Adrenal gland (tissue), 12 donors: Measurements from ENCODE around the gene PKNOX2. TPM values are rescaled to one million over a fixed set of nuclear protein-coding genes. Genes with fewer than 3 reads are reported as not detected.

Experiments used
- DNase-seq, 7 donors: peaks; one replicate each; pipeline ENCODE4 v3.0.0-alpha.2; 2019 to 2020
- H3K27ac ChIP-seq, 5 donors: fragments of 200-600 bp; sonication (generic) in 4 of 5; 1 replicate in 3 of 5; 2 replicates in 2 of 5; pipeline versions ENCODE4 v1.5.1 to v1.8.0; 2016 to 2020; ENCODE audit warnings: mild to moderate bottlenecking in 1 of 5
- H3K27me3 ChIP-seq: fragments of 200-600 bp; 2 replicates; pipeline ENCODE4 v1.8.0; 2021
- H3K36me3 ChIP-seq, 2 donors: fragments of 200-600 bp; replicated peaks in 1 of 2; 1 replicate in 1 of 2; 2 replicates in 1 of 2; pipeline versions ENCODE4 v1.5.1 to v1.8.0; 2018 to 2022
- H3K4me1 ChIP-seq, 2 donors: fragments of 200-600 bp; replicated peaks in 1 of 2; 1 replicate in 1 of 2; 2 replicates in 1 of 2; pipeline versions ENCODE4 v1.5.1 to v1.8.0; 2018 to 2021
- H3K4me3 ChIP-seq, 4 donors: fragments of 200-600 bp; sonication (generic) in 3 of 4; one replicate each; pipeline ENCODE4 v1.5.1; 2016 to 2018
- H3K9me3 ChIP-seq, 3 donors: fragments of 200-600 bp; sonication (generic) in 1 of 3; replicated peaks in 1 of 3; 1 replicate in 2 of 3; 2 replicates in 1 of 3; pipeline versions ENCODE4 v1.5.1 to v1.8.0; 2016 to 2021
- POLR2A ChIP-seq, 2 donors: fragments of 450-650 bp; IDR thresholded peaks; one replicate each; pipeline ENCODE4 v1.6.1; 2017; ENCODE audit warnings: antibody characterized with exemption in 2 of 2, mild to moderate bottlenecking in 2 of 2, moderate library complexity in 1 of 2
- WGBS, 4 donors: extraction: QIAGEN DNeasy Blood & Tissue Kit in 2 of 4; methylation state at CpG; one replicate each; pipeline versions ENCODE4 v1.1.5 to v1.1.7; 2013 to 2017; 5-methylcytosine and 5-hydroxymethylcytosine counted together
- intact Hi-C, 2 donors: fragments of 100-400 bp; cut with DNase I; formaldehyde crosslinking; loops; one replicate each; pipeline versions ENCODE4 v1.14.1 to v1.15.0; 2022 to 2023
- polyA plus RNA-seq, 3 donors: library from polyadenylated mRNA; stranded (reverse); fragments of 200-250 nt in 2 of 3; fragments of 350-450 nt in 1 of 3; fragmentation: Illumina TruSeq in 1 of 3; extraction: RNeasy Lipid Tissue Mini Kit (QIAGEN cat#74804) in 1 of 3; gene quantifications; one replicate each; pipeline ENCODE4 v1.2.3, GENCODE V29; 2013 to 2014
- total RNA-seq, 9 donors: library from RNA; depleted of rRNA in 4 of 9; stranded (reverse); fragments of >200 nt in 4 of 9; fragments of 120-200 nt in 1 of 9; fragmentation: NEBNext Ultra II Directional in 1 of 9; extraction: Animal tissue kit (Norgen Biotek cat#: 25700) in 1 of 9; gene quantifications; one replicate each; pipeline versions ENCODE4 v1.1.0 to v1.2.4, GENCODE V29; 2013 to 2023
- TF ChIP-seq, protein P1 (sequence below), 6 experiments: fragments of 450-650 bp in 4 of 6; fragments of 200-600 bp in 2 of 6; sonication (generic) in 1 of 6; IDR thresholded peaks; 1 replicate in 5 of 6; 2 replicates in 1 of 6; pipeline versions ENCODE4 v1.5.1 to v1.8.0; 2016 to 2021; ENCODE audit warnings: antibody characterized with exemption in 6 of 6, mild to moderate bottlenecking in 2 of 6, moderate library complexity in 1 of 6
- donor health status: healthy with polysubstance abuse.
- donor health status: Bipolar disorder and iron deficiency.
- donor health status: DM: yes; HTN: yes; CAD: no.
- donor health status: DM: no; HTN: no; CAD: no.
- donor health status: DM: no; HTN: no; CAD: no.
- donor health status: DM: yes; HTN: yes; CAD: no.

Gene PKNOX2
- total and polyA plus RNA-seq, 12 donors = 1.2 to 34.7 (median 3.1) TPM

DNA sequence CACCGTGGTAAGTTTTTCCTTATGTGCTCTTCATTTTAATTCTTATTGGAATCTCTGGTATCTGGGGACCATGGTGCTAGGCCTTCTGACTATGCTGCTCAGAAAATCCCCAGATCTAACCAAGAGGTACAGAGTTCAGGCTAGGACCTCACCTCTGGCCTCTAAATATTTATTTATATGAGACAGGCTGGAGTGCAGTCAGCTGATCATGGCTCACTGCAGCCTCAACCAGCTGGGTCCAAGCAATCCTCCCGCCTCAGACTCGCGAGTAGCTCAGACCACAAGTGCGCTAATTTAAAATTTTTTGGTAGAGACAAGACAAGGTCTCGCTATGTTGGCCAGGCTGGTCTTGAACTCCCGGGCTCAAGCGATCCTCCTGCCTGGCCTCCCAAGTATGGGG, 38.4 kb downstream of the PKNOX2 start:
- Histone ChIP-seq H3K27ac (no peak overlapping the region), H3K27me3 (no peaks in the 10 kb centered on the region), H3K4me1 (no peaks in the 10 kb centered on the region), H3K36me3 (no peaks in the 10 kb centered on the region), H3K4me3 (no peak overlapping the region), H3K9me3 (no peaks in the 10 kb centered on the region)
- DNase-seq = no peak
- WGBS, 4 donors = 91 to 94% (median 93%) methylated on average over 8 of the region's 8 CpGs
- intact Hi-C loops = no loop called here
- TF ChIP-seq, protein P1, sequence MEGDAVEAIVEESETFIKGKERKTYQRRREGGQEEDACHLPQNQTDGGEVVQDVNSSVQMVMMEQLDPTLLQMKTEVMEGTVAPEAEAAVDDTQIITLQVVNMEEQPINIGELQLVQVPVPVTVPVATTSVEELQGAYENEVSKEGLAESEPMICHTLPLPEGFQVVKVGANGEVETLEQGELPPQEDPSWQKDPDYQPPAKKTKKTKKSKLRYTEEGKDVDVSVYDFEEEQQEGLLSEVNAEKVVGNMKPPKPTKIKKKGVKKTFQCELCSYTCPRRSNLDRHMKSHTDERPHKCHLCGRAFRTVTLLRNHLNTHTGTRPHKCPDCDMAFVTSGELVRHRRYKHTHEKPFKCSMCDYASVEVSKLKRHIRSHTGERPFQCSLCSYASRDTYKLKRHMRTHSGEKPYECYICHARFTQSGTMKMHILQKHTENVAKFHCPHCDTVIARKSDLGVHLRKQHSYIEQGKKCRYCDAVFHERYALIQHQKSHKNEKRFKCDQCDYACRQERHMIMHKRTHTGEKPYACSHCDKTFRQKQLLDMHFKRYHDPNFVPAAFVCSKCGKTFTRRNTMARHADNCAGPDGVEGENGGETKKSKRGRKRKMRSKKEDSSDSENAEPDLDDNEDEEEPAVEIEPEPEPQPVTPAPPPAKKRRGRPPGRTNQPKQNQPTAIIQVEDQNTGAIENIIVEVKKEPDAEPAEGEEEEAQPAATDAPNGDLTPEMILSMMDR (IDR thresholded peaks at IDR 0.05) = no peak
- TF ChIP-seq POLR2A (IDR thresholded peaks at IDR 0.05) = no peak

- no peaks in the 10 kb centered on the region for H3K4me1 ChIP-seq
- no peaks in the 10 kb centered on the region for H3K36me3 ChIP-seq
- no peak overlapping the region for H3K27ac ChIP-seq
- DNase-seq = no peak
- no peak for TF ChIP-seq POLR2A (IDR thresholded peaks at IDR 0.05)
- TF ChIP-seq, protein P1 (IDR thresholded peaks at IDR 0.05) = no peak
- intact Hi-C loops = no loop called here
- no peaks in the 10 kb centered on the region for H3K27me3 ChIP-seq
- WGBS, 4 donors = 0 to 55% (median 27%) methylated on average over 1 of the region's 1 CpG
- no peaks in the 10 kb centered on the region for H3K9me3 ChIP-seq
- H3K4me3 ChIP-seq = no peak overlapping the region
Measured at GRCh38 chr11:125207866-125208425, 43.4 kb downstream of the PKNOX2 start.

DNA sequence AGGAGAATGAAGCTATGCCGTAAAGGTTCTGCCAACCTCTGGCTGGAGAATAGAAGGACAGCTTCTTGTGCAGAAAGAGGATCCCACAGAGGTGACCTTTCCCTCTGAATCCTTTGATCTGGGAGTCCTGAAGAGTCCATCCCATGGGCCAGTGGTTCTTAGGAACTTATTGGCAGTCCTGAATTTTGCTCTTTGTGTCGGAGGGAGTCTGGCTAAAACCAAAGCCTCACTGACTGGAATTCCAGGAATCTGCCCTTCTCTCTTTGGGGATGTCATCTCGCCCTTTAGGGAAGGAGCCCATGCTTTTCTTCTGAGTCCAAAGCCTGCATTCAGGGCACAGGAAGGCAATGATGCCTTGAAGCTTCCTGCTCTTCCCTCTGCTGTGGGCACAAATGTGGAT, 45.5 kb downstream of the PKNOX2 start:
- no peaks in the 10 kb centered on the region for H3K4me1 ChIP-seq
- intact Hi-C loops = no loop called here
- no peak for DNase-seq
- 67 to 91% (median 75%) methylated on average over 2 to 3 of the region's 3 CpGs for WGBS, 4 donors
- H3K4me3 ChIP-seq = no peak overlapping the region
- TF ChIP-seq POLR2A (IDR thresholded peaks at IDR 0.05) = no peak
- TF ChIP-seq, protein P1 (IDR thresholded peaks at IDR 0.05) = no peak
- no peaks in the 10 kb centered on the region for H3K36me3 ChIP-seq
- H3K27ac ChIP-seq = no peak overlapping the region
- H3K27me3 ChIP-seq = no peaks in the 10 kb centered on the region
- no peaks in the 10 kb centered on the region for H3K9me3 ChIP-seq

GRCh38 chr11:125211191-125211947, 46.8 kb downstream of the PKNOX2 start:
- Histone ChIP-seq H3K36me3 (no peaks in the 10 kb centered on the region), H3K4me1 (peaks cover 0 to 7% of the 10 kb centered on the region in 2 donors), H3K4me3 (no peak overlapping the region), H3K27me3 (no peaks in the 10 kb centered on the region), H3K9me3 (no peaks in the 10 kb centered on the region), H3K27ac (no peak overlapping the region)
- TF ChIP-seq, protein P1 (IDR thresholded peaks at IDR 0.05) = no peak
- WGBS, 4 donors = 55 to 74% (median 60%) methylated on average over 3 to 5 of the region's 5 CpGs
- intact Hi-C loops = no loop called here
- peak in 2 of 7 donors; percentile 28 to 42 for DNase-seq
